Fibroblast of lung (primary cell): ENCODE results near the gene STON1. TPM values are rescaled to one million over a fixed set of nuclear protein-coding genes. Genes with fewer than 3 reads are reported as not detected.

Source experiments
- DNase-seq, 2 donors: peaks; one replicate each; pipeline versions ENCODE4 v3.0.0 to v3.0.0-alpha.2; 2010; ENCODE audit warnings: low read depth in 2 of 2
- H2AFZ ChIP-seq: 2 replicates; pipeline ENCODE4 v1.5.1; 2012; ENCODE audit warnings: low read length, control low read depth, inconsistent platforms
- H3K27ac ChIP-seq: 2 replicates; pipeline ENCODE4 v1.5.1; 2011; ENCODE audit warnings: low read length, control low read depth; ENCODE audit not compliant: insufficient read depth
- H3K27me3 ChIP-seq: 2 replicates; pipeline ENCODE4 v1.5.1; 2011; ENCODE audit warnings: mild to moderate bottlenecking, low read length; ENCODE audit not compliant: control insufficient read depth, insufficient read depth
- H3K36me3 ChIP-seq: 2 replicates; pipeline ENCODE4 v1.5.1; 2011; ENCODE audit warnings: low read length; ENCODE audit not compliant: control insufficient read depth, insufficient read depth
- H3K4me1 ChIP-seq: 2 replicates; pipeline ENCODE4 v1.5.1; 2011; ENCODE audit warnings: low read length; ENCODE audit not compliant: control insufficient read depth, insufficient read depth; ENCODE audit errors: extremely low read depth
- H3K4me2 ChIP-seq: 2 replicates; pipeline ENCODE4 v1.5.1; 2011; ENCODE audit warnings: low read length, control low read depth; ENCODE audit not compliant: insufficient read depth; ENCODE audit errors: extremely low read depth
- H3K4me3 ChIP-seq, 4 experiments: fragments of 200-600 bp in 1 of 4; sonication (generic) in 1 of 4; replicated peaks in 1 of 4; 2 replicates each; pipeline ENCODE4 v1.5.1; 2011 to 2016; ENCODE audit warnings: low read length in 4 of 4, low read depth in 3 of 4, mild to moderate bottlenecking in 3 of 4, control low read depth in 2 of 4, inconsistent platforms in 1 of 4, mixed read lengths in 1 of 4; ENCODE audit not compliant: insufficient read depth in 1 of 4; ENCODE audit errors: control extremely low read depth in 1 of 4
- H3K79me2 ChIP-seq: 2 replicates; pipeline ENCODE4 v1.5.1; 2012; ENCODE audit warnings: mild to moderate bottlenecking, low read length, inconsistent platforms; ENCODE audit not compliant: control insufficient read depth, insufficient read depth
- H3K9ac ChIP-seq: 2 replicates; pipeline ENCODE4 v1.5.1; 2011; ENCODE audit warnings: mild to moderate bottlenecking, low read length, control low read depth; ENCODE audit not compliant: insufficient read depth
- H3K9me3 ChIP-seq: 2 replicates; pipeline ENCODE4 v1.5.1; 2012; ENCODE audit warnings: low read depth, low read length; ENCODE audit not compliant: control insufficient read depth, insufficient read depth
- H4K20me1 ChIP-seq: 2 replicates; pipeline ENCODE4 v1.5.1; 2011; ENCODE audit warnings: low read length; ENCODE audit not compliant: control insufficient read depth, insufficient read depth; ENCODE audit errors: extremely low read depth
- EZH2 ChIP-seq: IDR thresholded peaks from 2 replicates; pipeline ENCODE4 v1.5.1; 2012; ENCODE audit warnings: low read length, control low read depth, mild to moderate bottlenecking; ENCODE audit errors: missing control alignments
- polyA plus RNA-seq, 2 donors: library from polyadenylated mRNA; depleted of rRNA in 1 of 2; stranded (reverse) in 1 of 2; unstranded in 1 of 2; fragments of >200 nt; gene quantifications; 2 replicates each; pipeline ENCODE4 v1.2.1, GENCODE V29; 2011 to 2012; ENCODE audit warnings: missing spikeins in 1 of 2
- total RNA-seq: library from RNA; depleted of rRNA; stranded (reverse); fragments of >200 nt; gene quantifications from 2 replicates; pipeline ENCODE4 v1.2.1, GENCODE V29; 2014
- TF ChIP-seq, protein P1 (sequence below), 2 donors: IDR thresholded peaks in 1 of 2; conservative IDR thresholded peaks in 1 of 2; 1 replicate in 1 of 2; 2 replicates in 1 of 2; pipeline ENCODE4 v1.5.1; 2011 to 2012; ENCODE audit warnings: low read length in 2 of 2, control low read depth in 1 of 2, inconsistent platforms in 1 of 2, low read depth in 1 of 2, mild to moderate bottlenecking in 1 of 2

The STON1 gene
- total and polyA plus RNA-seq, 2 donors (not counting 1 experiment from before 2014, with no cell fraction given) = 11.3 to 16.7 TPM

- H3K27ac ChIP-seq = no peak overlapping the region
- peak in 1 of 2 donors; percentile 49 for DNase-seq
- no peak overlapping the region for H2AFZ ChIP-seq
- no peak overlapping the region for H3K4me3 ChIP-seq
- H4K20me1 ChIP-seq = no peaks in the 10 kb centered on the region
- H3K9me3 ChIP-seq = no peaks in the 10 kb centered on the region
- H3K4me1 ChIP-seq = peaks cover 8% of the 10 kb centered on the region
- peaks cover 1% of the 10 kb centered on the region for H3K36me3 ChIP-seq
- no peak overlapping the region for H3K4me2 ChIP-seq
- TF ChIP-seq, protein P1, sequence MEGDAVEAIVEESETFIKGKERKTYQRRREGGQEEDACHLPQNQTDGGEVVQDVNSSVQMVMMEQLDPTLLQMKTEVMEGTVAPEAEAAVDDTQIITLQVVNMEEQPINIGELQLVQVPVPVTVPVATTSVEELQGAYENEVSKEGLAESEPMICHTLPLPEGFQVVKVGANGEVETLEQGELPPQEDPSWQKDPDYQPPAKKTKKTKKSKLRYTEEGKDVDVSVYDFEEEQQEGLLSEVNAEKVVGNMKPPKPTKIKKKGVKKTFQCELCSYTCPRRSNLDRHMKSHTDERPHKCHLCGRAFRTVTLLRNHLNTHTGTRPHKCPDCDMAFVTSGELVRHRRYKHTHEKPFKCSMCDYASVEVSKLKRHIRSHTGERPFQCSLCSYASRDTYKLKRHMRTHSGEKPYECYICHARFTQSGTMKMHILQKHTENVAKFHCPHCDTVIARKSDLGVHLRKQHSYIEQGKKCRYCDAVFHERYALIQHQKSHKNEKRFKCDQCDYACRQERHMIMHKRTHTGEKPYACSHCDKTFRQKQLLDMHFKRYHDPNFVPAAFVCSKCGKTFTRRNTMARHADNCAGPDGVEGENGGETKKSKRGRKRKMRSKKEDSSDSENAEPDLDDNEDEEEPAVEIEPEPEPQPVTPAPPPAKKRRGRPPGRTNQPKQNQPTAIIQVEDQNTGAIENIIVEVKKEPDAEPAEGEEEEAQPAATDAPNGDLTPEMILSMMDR (conservative IDR thresholded peaks at IDR 0.05 in 1 of 2, IDR thresholded peaks at IDR 0.05 in 1 of 2; ENCODE audit: low read depth in 1 of 2, low read length in 2 of 2) = no peak
- no peak for TF ChIP-seq EZH2
- H3K9ac ChIP-seq = no peak overlapping the region
- H3K79me2 ChIP-seq = no peaks in the 10 kb centered on the region
- H3K27me3 ChIP-seq = no peaks in the 10 kb centered on the region
Observed at GRCh38 chr2:48510329-48510728, 19.6 kb upstream of the STON1 start.

GRCh38 chr2:48511849-48512470 lies 18.0 kb upstream of the STON1 start:
- Histone ChIP-seq H3K79me2 (no peaks in the 10 kb centered on the region), H4K20me1 (no peaks in the 10 kb centered on the region), H3K9me3 (no peaks in the 10 kb centered on the region), H3K27me3 (no peaks in the 10 kb centered on the region), H3K9ac (no peak overlapping the region), H3K4me3 (no peak overlapping the region), H2AFZ (no peak overlapping the region), H3K27ac (no peak overlapping the region), H3K4me1 (peaks cover 8% of the 10 kb centered on the region), H3K36me3 (peaks cover 1% of the 10 kb centered on the region), H3K4me2 (no peak overlapping the region)
- no peak for DNase-seq
- TF ChIP-seq, protein P1 (conservative IDR thresholded peaks at IDR 0.05 in 1 of 2, IDR thresholded peaks at IDR 0.05 in 1 of 2; ENCODE audit: low read depth in 1 of 2, low read length in 2 of 2) = no peak
- TF ChIP-seq EZH2 = no peak

DNA sequence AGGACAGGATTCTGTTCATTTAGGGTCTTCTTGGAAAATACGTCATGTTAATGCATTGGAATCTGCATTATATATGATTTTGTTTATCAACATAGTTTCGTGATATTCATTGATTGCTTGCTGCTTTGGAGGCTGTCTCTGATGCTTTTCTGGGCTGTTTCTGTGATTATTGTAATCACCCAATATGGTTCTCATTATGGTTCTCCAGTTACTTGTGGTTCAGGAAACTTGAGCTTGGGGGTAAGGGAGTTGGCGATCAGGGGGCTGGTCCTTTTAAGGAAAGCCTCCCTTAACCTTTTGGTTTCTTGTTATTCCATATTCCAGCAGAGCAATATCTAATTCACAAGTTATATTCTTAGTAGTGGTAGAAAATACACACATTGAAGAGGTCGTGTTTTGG lies 17.4 kb upstream of the STON1 start:
- DNase-seq = no peak
- TF ChIP-seq, protein P1 (conservative IDR thresholded peaks at IDR 0.05 in 1 of 2, IDR thresholded peaks at IDR 0.05 in 1 of 2; ENCODE audit: low read depth in 1 of 2, low read length in 2 of 2) = no peak
- no peak for TF ChIP-seq EZH2
- H3K4me1 ChIP-seq = peaks cover 8% of the 10 kb centered on the region
- no peaks in the 10 kb centered on the region for H3K9me3 ChIP-seq
- no peaks in the 10 kb centered on the region for H3K79me2 ChIP-seq
- H3K4me2 ChIP-seq = no peak overlapping the region
- no peak overlapping the region for H2AFZ ChIP-seq
- H3K36me3 ChIP-seq = peaks cover 1% of the 10 kb centered on the region
- H3K27me3 ChIP-seq = no peaks in the 10 kb centered on the region
- H4K20me1 ChIP-seq = no peaks in the 10 kb centered on the region
- no peak overlapping the region for H3K4me3 ChIP-seq
- H3K27ac ChIP-seq = no peak overlapping the region
- no peak overlapping the region for H3K9ac ChIP-seq
